IMR-90 (cell line): ENCODE data around the gene GPC6. TPM values are rescaled to one million over a fixed set of nuclear protein-coding genes. Genes with fewer than 3 reads are reported as not detected.

Source experiments
- ATAC-seq: fragments of 200-7000 bp; cut with Tn5 transposase; 2 replicates; pipeline ENCODE4 v1.9.1; 2020; ENCODE audit warnings: low read depth, mild to moderate bottlenecking, moderate library complexity
- BruUV-seq: library from RNA; stranded (reverse); fragments of 400-500 nt; replicated peaks from 2 replicates; lab custom pipeline; 2021; lab: Mats Ljungman, UMichigan
- CTCF ChIA-PET: fragments of 300-600 bp; formaldehyde crosslinking; extraction: SDS; loops from one replicate; lab custom pipeline; 2021; ENCODE audit warnings: antibody characterized with exemption; lab: Yijun Ruan, JAX
- POLR2A ChIA-PET: fragments of 300-600 bp; sonication (Branson Sonifier 250); formaldehyde crosslinking; loops from one replicate; lab custom pipeline; 2022; ENCODE audit warnings: antibody characterized with exemption; ENCODE audit not compliant: unreplicated experiment; lab: Charles Lee
- DNase-seq: peaks from one replicate; pipeline ENCODE4 v3.0.0; 2013
- H2AFZ ChIP-seq: replicated peaks from 2 replicates; pipeline ENCODE3; 2013; ENCODE audit warnings: low read length, mild to moderate bottlenecking; ENCODE audit not compliant: poor library complexity
- H2AK5ac ChIP-seq: 2 replicates; pipeline ENCODE4 v1.6.1; 2013; ENCODE audit warnings: low read depth, low read length, inconsistent platforms
- H2AK9ac ChIP-seq: replicated peaks from 2 replicates; pipeline ENCODE3; 2013; ENCODE audit warnings: mild to moderate bottlenecking, low read depth, low read length, moderate library complexity; ENCODE audit not compliant: poor library complexity
- H2BK120ac ChIP-seq: 2 replicates; pipeline ENCODE4 v1.6.1; 2013; ENCODE audit warnings: low read depth, low read length, inconsistent platforms
- H2BK15ac ChIP-seq: 3 replicates; pipeline ENCODE4 v1.6.1; 2013; ENCODE audit warnings: low read depth, low read length, inconsistent platforms
- H2BK20ac ChIP-seq: 2 replicates; pipeline ENCODE4 v1.6.1; 2013; ENCODE audit warnings: low read depth, mild to moderate bottlenecking, inconsistent platforms, low read length, moderate library complexity
- H2BK5ac ChIP-seq: 2 replicates; pipeline ENCODE4 v1.6.1; 2013; ENCODE audit warnings: mild to moderate bottlenecking, low read depth, low read length, inconsistent platforms; ENCODE audit not compliant: poor library complexity, severe bottlenecking
- H3K14ac ChIP-seq: replicated peaks from 2 replicates; pipeline ENCODE4 v1.6.1; 2013; ENCODE audit warnings: low read depth, low read length, inconsistent platforms
- H3K18ac ChIP-seq: 2 replicates; pipeline ENCODE4 v1.6.1; 2013; ENCODE audit warnings: low read depth, low read length, control low read depth
- H3K23ac ChIP-seq: 2 replicates; pipeline ENCODE4 v1.6.1; 2013; ENCODE audit warnings: low read depth, low read length, inconsistent platforms
- H3K27ac ChIP-seq: 2 replicates; pipeline ENCODE4 v1.5.1; 2013; ENCODE audit warnings: mild to moderate bottlenecking, control low read depth, low read length; ENCODE audit not compliant: insufficient read depth
- H3K27me3 ChIP-seq: 2 replicates; pipeline ENCODE4 v1.6.1; 2013; ENCODE audit warnings: low read length; ENCODE audit not compliant: control insufficient read depth, insufficient read depth
- H3K36me3 ChIP-seq: 2 replicates; pipeline ENCODE4 v1.6.1; 2013; ENCODE audit warnings: low read length, mixed read lengths; ENCODE audit not compliant: control insufficient read depth, insufficient read depth
- H3K4ac ChIP-seq: 2 replicates; pipeline ENCODE4 v1.6.1; 2013; ENCODE audit warnings: low read depth, low read length, inconsistent platforms
- H3K4me1 ChIP-seq: 2 replicates; pipeline ENCODE4 v1.6.1; 2013; ENCODE audit warnings: low read length, mixed read lengths; ENCODE audit not compliant: control insufficient read depth, insufficient read depth
- H3K4me2 ChIP-seq: 2 replicates; pipeline ENCODE4 v1.6.1; 2013; ENCODE audit warnings: low read depth, mild to moderate bottlenecking, control low read depth, low read length, moderate library complexity
- H3K4me3 ChIP-seq: 2 replicates; pipeline ENCODE4 v1.5.1; 2013; ENCODE audit warnings: low read depth, mild to moderate bottlenecking, control low read depth, low read length, moderate library complexity; ENCODE audit not compliant: insufficient read depth
- H3K56ac ChIP-seq: 2 replicates; pipeline ENCODE4 v1.6.1; 2013; ENCODE audit warnings: low read length, inconsistent platforms; ENCODE audit not compliant: insufficient read depth; ENCODE audit errors: extremely low read depth
- H3K79me1 ChIP-seq, 2 experiments: 2 replicates each; pipeline ENCODE4 v1.6.1; 2013; ENCODE audit warnings: low read length in 2 of 2, inconsistent platforms in 1 of 2, low read depth in 1 of 2
- H3K9ac ChIP-seq: 2 replicates; pipeline ENCODE4 v1.6.1; 2013; ENCODE audit warnings: low read depth, low read length, control low read depth
- H3K9me1 ChIP-seq: 2 replicates; pipeline ENCODE4 v1.6.1; 2013; ENCODE audit warnings: low read length, inconsistent platforms; ENCODE audit not compliant: insufficient read depth
- H3K9me3 ChIP-seq: 2 replicates; pipeline ENCODE4 v1.6.1; 2013; ENCODE audit warnings: low read length; ENCODE audit not compliant: control insufficient read depth, insufficient read depth
- H4K20me1 ChIP-seq: 2 replicates; pipeline ENCODE4 v1.6.1; 2013; ENCODE audit warnings: low read length, inconsistent platforms; ENCODE audit not compliant: insufficient read depth
- H4K5ac ChIP-seq: 2 replicates; pipeline ENCODE4 v1.6.1; 2013; ENCODE audit warnings: mild to moderate bottlenecking, low read depth, low read length, control low read depth
- H4K8ac ChIP-seq, 2 experiments: 2 replicates each; pipeline ENCODE4 v1.6.1; 2013; ENCODE audit warnings: low read depth in 2 of 2, low read length in 2 of 2, control low read depth in 1 of 2, inconsistent platforms in 1 of 2
- H4K91ac ChIP-seq: 2 replicates; pipeline ENCODE4 v1.6.1; 2013; ENCODE audit warnings: low read depth, low read length, inconsistent platforms; ENCODE audit not compliant: insufficient read depth
- BHLHE40 ChIP-seq: fragments of 150-350 bp; IDR thresholded peaks from 2 replicates; pipeline ENCODE4 v1.6.1; 2016; ENCODE audit warnings: mild to moderate bottlenecking, low read depth, low read length
- CEBPB ChIP-seq: IDR thresholded peaks from 2 replicates; pipeline ENCODE4 v1.6.1; 2012; ENCODE audit warnings: low read depth, low read length, improper control_type of control experiment
- MAFK ChIP-seq: IDR thresholded peaks from 2 replicates; pipeline ENCODE4 v1.6.1; 2012; ENCODE audit warnings: low read depth, low read length, improper control_type of control experiment
- MAZ ChIP-seq: IDR thresholded peaks from 2 replicates; pipeline ENCODE4 v1.6.1; 2012; ENCODE audit warnings: low read depth, mild to moderate bottlenecking, low read length, improper control_type of control experiment, moderate library complexity, borderline replicate concordance
- MXI1 ChIP-seq: IDR thresholded peaks from 2 replicates; pipeline ENCODE4 v1.6.1; 2012; ENCODE audit warnings: low read depth, mild to moderate bottlenecking, low read length, moderate library complexity, borderline replicate concordance
- NFE2L2 ChIP-seq: fragments of 150-350 bp; IDR thresholded peaks from 2 replicates; pipeline ENCODE4 v1.6.1; 2016; ENCODE audit warnings: low read depth, mild to moderate bottlenecking, low read length
- POLR2A ChIP-seq: IDR thresholded peaks from 2 replicates; pipeline ENCODE4 v1.6.1; 2012; ENCODE audit warnings: mild to moderate bottlenecking, low read depth, low read length
- RAD21 ChIP-seq: IDR thresholded peaks from 2 replicates; pipeline ENCODE4 v1.6.1; 2012; ENCODE audit warnings: low read length, improper control_type of control experiment
- RFX5 ChIP-seq: IDR thresholded peaks from 2 replicates; pipeline ENCODE4 v1.8.0; 2012; ENCODE audit warnings: low read depth, mild to moderate bottlenecking, low read length, moderate library complexity
- SMC3 ChIP-seq: fragments of 150-350 bp; IDR thresholded peaks from 2 replicates; pipeline ENCODE4 v1.6.1; 2016; ENCODE audit warnings: low read depth, mild to moderate bottlenecking, antibody characterized with exemption, low read length, moderate library complexity
- WGBS, 2 experiments: methylation state at CpG; one replicate each; pipeline versions ENCODE4 v1.1.5 to v1.1.7; 2013; ENCODE audit warnings: missing lambda C conversion rate in 2 of 2; ENCODE audit not compliant: insufficient read length in 1 of 2; ENCODE audit errors: extremely low coverage in 2 of 2; 5-methylcytosine and 5-hydroxymethylcytosine counted together
- dilution Hi-C: fragments of 300-500 bp; cut with HindIII; formaldehyde crosslinking; loops from one replicate; pipeline ENCODE4 v1.14.3; 2018; ENCODE audit warnings: low sequenced_read_pairs; ENCODE audit not compliant: unreplicated experiment
- in situ Hi-C: fragments of 300-500 bp; cut with MboI; formaldehyde crosslinking; loops from 3 replicates; pipeline ENCODE4 v1.14.3; 2019; ENCODE audit warnings: low sequenced_read_pairs, inconsistent platforms, mixed read lengths
- intact Hi-C: fragments of 100-400 bp; cut with micrococcal nuclease; formaldehyde crosslinking; loops from 2 replicates; pipeline ENCODE4 v1.10.0; 2022
- polyA plus RNA-seq, 3 experiments: library from polyadenylated mRNA; depleted of rRNA; stranded (reverse); fragments of >200 nt; gene quantifications; 2 replicates each; pipeline ENCODE4 v1.2.3, GENCODE V29; 2012; ENCODE audit warnings: low replicate concordance in 1 of 3
- total RNA-seq: library from RNA; depleted of rRNA; stranded (reverse); fragments of >200 nt; gene quantifications from 2 replicates; pipeline ENCODE4 v1.2.3, GENCODE V29; 2012
- TF ChIP-seq, protein P1 (sequence below): fragments of 150-350 bp; IDR thresholded peaks from 2 replicates; pipeline ENCODE4 v1.6.1; 2017; ENCODE audit warnings: mild to moderate bottlenecking, antibody characterized with exemption, low read length, low read depth
- TF ChIP-seq, protein P2 (sequence below): conservative IDR thresholded peaks from 2 replicates; pipeline ENCODE4 v1.5.1; 2012; ENCODE audit warnings: mild to moderate bottlenecking, low read depth, low read length, improper control_type of control experiment

Gene GPC6
- total and polyA plus RNA-seq, 2 of the 4 experiments (the other 2 are of a cell fraction): 14.9 to 39.4 TPM

DNA sequence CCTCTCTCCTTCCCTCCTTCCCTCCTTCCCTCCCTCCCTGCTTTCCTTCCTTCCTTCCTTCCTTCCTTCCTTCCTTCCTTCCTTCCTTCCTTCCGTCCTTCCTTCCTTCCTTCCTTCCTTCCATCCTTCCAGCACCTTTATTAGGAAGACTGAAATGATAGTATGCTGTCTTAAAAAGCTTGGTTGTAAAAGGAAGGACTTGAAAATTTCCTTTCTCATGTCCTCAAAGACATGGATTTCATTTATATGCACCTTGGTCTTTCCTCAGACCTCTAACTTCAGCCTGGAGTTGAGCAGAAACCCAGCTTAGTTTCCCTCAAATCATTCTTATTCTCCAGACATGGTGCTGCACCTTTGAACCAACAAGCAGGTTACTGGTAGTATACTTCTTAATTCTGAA lies 141.7 kb downstream of the GPC6 start:
- TF ChIP-seq RAD21 (no peak), RFX5 (no peak), MXI1 (no peak), SMC3 (no peak), BHLHE40 (no peak), MAFK (no peak), CEBPB (no peak), POLR2A (no peak), MAZ (no peak), NFE2L2 (no peak)
- TF ChIP-seq, protein P1, sequence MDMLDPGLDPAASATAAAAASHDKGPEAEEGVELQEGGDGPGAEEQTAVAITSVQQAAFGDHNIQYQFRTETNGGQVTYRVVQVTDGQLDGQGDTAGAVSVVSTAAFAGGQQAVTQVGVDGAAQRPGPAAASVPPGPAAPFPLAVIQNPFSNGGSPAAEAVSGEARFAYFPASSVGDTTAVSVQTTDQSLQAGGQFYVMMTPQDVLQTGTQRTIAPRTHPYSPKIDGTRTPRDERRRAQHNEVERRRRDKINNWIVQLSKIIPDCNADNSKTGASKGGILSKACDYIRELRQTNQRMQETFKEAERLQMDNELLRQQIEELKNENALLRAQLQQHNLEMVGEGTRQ: no peak
- TF ChIP-seq, protein P2, sequence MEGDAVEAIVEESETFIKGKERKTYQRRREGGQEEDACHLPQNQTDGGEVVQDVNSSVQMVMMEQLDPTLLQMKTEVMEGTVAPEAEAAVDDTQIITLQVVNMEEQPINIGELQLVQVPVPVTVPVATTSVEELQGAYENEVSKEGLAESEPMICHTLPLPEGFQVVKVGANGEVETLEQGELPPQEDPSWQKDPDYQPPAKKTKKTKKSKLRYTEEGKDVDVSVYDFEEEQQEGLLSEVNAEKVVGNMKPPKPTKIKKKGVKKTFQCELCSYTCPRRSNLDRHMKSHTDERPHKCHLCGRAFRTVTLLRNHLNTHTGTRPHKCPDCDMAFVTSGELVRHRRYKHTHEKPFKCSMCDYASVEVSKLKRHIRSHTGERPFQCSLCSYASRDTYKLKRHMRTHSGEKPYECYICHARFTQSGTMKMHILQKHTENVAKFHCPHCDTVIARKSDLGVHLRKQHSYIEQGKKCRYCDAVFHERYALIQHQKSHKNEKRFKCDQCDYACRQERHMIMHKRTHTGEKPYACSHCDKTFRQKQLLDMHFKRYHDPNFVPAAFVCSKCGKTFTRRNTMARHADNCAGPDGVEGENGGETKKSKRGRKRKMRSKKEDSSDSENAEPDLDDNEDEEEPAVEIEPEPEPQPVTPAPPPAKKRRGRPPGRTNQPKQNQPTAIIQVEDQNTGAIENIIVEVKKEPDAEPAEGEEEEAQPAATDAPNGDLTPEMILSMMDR: no peak
- ATAC-seq (no peak), DNase-seq (no peak)
- Histone ChIP-seq H3K27me3 (no peaks in the 10 kb centered on the region), H3K56ac (no peak overlapping the region), H2BK20ac (no peak overlapping the region), H4K20me1 (no peaks in the 10 kb centered on the region), H3K9ac (no peak overlapping the region), H2AK5ac (no peak overlapping the region), H2BK5ac (no peak overlapping the region), H3K9me3 (no peaks in the 10 kb centered on the region), H3K18ac (no peak overlapping the region), H3K23ac (no peak overlapping the region), H2BK120ac (no peak overlapping the region), H4K91ac (no peak overlapping the region), H3K9me1 (no peaks in the 10 kb centered on the region), H3K36me3 (no peaks in the 10 kb centered on the region), H2BK15ac (no peak overlapping the region), H4K8ac (no peak overlapping the region), H3K79me1 (no peaks in the 10 kb centered on the region; a peak in 1 of 4 replicates), H2AK9ac (no peak overlapping the region), H4K5ac (no peak overlapping the region), H3K27ac (no peak overlapping the region), H3K4me1 (no peaks in the 10 kb centered on the region), H3K14ac (no peak overlapping the region), H3K4me3 (no peak overlapping the region), H2AFZ (no peak overlapping the region), H3K4ac (no peak overlapping the region), H3K4me2 (no peak overlapping the region)
- dilution Hi-C loops: no loop called here
- no CpG with 5 or more reads among the region's 1 CpG for WGBS, 2 experiments
- intact Hi-C loops: no loop called here
- in situ Hi-C loops: no loop called here
- POLR2A ChIA-PET: no interaction called here
- BruUV-seq: no TSS peak
- CTCF ChIA-PET: no interaction called here
